Measurements from ENCODE around the gene SMTNL1.

DNA sequence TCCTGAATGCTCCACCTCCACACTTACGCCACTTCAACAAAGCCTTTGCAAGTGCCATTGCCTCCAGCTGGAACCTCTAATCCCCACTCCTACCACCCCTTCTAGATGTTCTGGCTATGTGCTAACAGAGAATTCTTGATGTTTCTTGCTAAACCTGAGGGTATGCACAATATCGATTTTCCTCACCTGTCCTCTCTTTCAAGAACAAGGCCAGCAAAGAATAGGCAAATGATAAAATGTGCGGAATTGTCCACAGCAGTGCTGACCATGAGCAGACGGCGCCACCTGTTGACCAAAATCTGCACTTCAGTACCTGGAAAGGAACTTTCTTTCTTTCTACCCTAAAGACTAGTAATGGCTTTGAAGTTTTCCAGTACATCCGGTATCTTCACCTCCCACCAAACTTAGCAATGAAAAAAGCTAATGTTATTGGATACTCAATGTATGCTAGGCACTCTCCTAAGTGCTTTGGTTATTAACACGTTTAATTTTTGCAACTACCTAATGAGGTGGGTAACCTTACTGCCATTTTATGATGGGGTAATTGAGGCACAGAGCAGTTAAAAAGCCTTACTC is 10.3 kb upstream of the SMTNL1 start:
- TF ChIP-seq POLR2A (IDR thresholded peaks at IDR 0.05; ENCODE audit: low read length) (no peak), GATA1 (IDR thresholded peaks at IDR 0.05; ENCODE audit: low read depth, low read length) (no peak)

All from erythroblast (primary cell).